HG02981 (cell line): ENCODE results near the gene TSPAN3.
A peak's percentile ranks its signal among the peaks of the same experiment; 100 is the strongest.

Source experiments
- ATAC-seq: cut with Tn5 transposase; IDR thresholded peaks from one replicate; pipeline ENCODE4 v1.9.1; 2021; ENCODE audit warnings: mild to moderate bottlenecking, moderate library complexity; ENCODE audit not compliant: unreplicated experiment

The TSPAN3 gene

GRCh38 chr15:77070495-77071304, at the start of gene TSPAN3:
Gene TSPAN3, minus strand, starts transcription at chr15:77071109. Its CDS starts 155 bp downstream, at chr15:77070954.
- peak; percentile 93 for ATAC-seq

GRCh38 chr15:77120576-77120975, 49.7 kb upstream of the TSPAN3 start:
- ATAC-seq = no peak

GRCh38 chr15:77119446-77119845, 48.5 kb upstream of the TSPAN3 start:
- no peak for ATAC-seq

GRCh38 chr15:77118882-77119321, 48.0 kb upstream of the TSPAN3 start:
- ATAC-seq = no peak

- no peak for ATAC-seq
These were observed 44.3 kb upstream of the TSPAN3 start for GRCh38 chr15:77115179-77115578.

- no peak for ATAC-seq
These were observed 42.1 kb upstream of the TSPAN3 start for GRCh38 chr15:77112838-77113504.

GRCh38 chr15:77111789-77112188, 40.9 kb upstream of the TSPAN3 start:
- no peak for ATAC-seq

- ATAC-seq = no peak
These were observed 36.8 kb upstream of the TSPAN3 start for GRCh38 chr15:77107531-77108355.

- ATAC-seq = no peak
These were observed 36.2 kb upstream of the TSPAN3 start for GRCh38 chr15:77107068-77107467.

- no peak for ATAC-seq
These were observed 33.2 kb upstream of the TSPAN3 start for GRCh38 chr15:77104155-77104554.

- ATAC-seq = no peak
These were observed 29.0 kb upstream of the TSPAN3 start for GRCh38 chr15:77099741-77100463.

GRCh38 chr15:77098572-77098971, 27.7 kb upstream of the TSPAN3 start:
- ATAC-seq = no peak

- ATAC-seq = no peak
These were observed 27.0 kb upstream of the TSPAN3 start for GRCh38 chr15:77097921-77098320.

GRCh38 chr15:77097248-77097721, 26.4 kb upstream of the TSPAN3 start:
- ATAC-seq = no peak

GRCh38 chr15:77096541-77096940, 25.6 kb upstream of the TSPAN3 start:
- no peak for ATAC-seq

GRCh38 chr15:77096138-77096537, 25.2 kb upstream of the TSPAN3 start:
- ATAC-seq = no peak

GRCh38 chr15:77094397-77095030, 23.6 kb upstream of the TSPAN3 start:
- no peak for ATAC-seq

GRCh38 chr15:77093436-77093835, 22.5 kb upstream of the TSPAN3 start:
- ATAC-seq = no peak

- no peak for ATAC-seq
These were observed 20.2 kb upstream of the TSPAN3 start for GRCh38 chr15:77091097-77091496.

- ATAC-seq = no peak
These were observed 16.3 kb upstream of the TSPAN3 start for GRCh38 chr15:77087213-77087612.
